ENCODE data around the gene EGFL7. TPM values are rescaled to one million over a fixed set of nuclear protein-coding genes. Genes with fewer than 3 reads are reported as not detected.

EGFL7 gene
- total RNA-seq, 2 donors from 2014 or later: 31.5 to 34.0 TPM

GRCh38 chr9:136664000-136664915, 1.5 kb downstream of the EGFL7 start:
- no peak overlapping the region for H3K27ac Mint-ChIP-seq
- no peak overlapping the region for H3K9ac ChIP-seq (ENCODE audit: extremely low read depth, low read length, poor library complexity, severe bottlenecking)

GRCh38 chr9:136665111-136665703, 2.5 kb downstream of the EGFL7 start:
- peak; percentile 85 for DNase-seq
- Mint-ChIP-seq H3K27ac (no peak overlapping the region), H3K36me3 (ENCODE audit: low read depth) (no peaks in the 10 kb centered on the region), H3K4me3 (peak overlapping the region; percentile 60), H3K27me3 (ENCODE audit: insufficient read depth) (peaks cover 6% of the 10 kb centered on the region), H3K9me3 (no peaks in the 10 kb centered on the region), H3K4me1 (no peaks in the 10 kb centered on the region)
- no peaks in the 10 kb centered on the region for H3K36me3 ChIP-seq (ENCODE audit: control insufficient read depth, insufficient read depth, low read length)
- H3K4me1 ChIP-seq (ENCODE audit: control insufficient read depth, insufficient read depth, low read length): no peaks in the 10 kb centered on the region
- no peaks in the 10 kb centered on the region for H3K9me3 ChIP-seq (ENCODE audit: control insufficient read depth, low read length)
- TF ChIP-seq CTCF (conservative IDR thresholded peaks at IDR 0.05): peak; percentile 74
- H3K4me3 ChIP-seq (ENCODE audit: low read length): no peak overlapping the region
- no peak overlapping the region for H3K9ac ChIP-seq (ENCODE audit: extremely low read depth, low read length, poor library complexity, severe bottlenecking)
- H3K27ac ChIP-seq (ENCODE audit: low read depth, low read length): no peak overlapping the region
- 21 to 24% methylated on average over 18 to 49 of the region's 49 CpGs for WGBS, 2 experiments (ENCODE audit: insufficient coverage in 1 of 2, insufficient read length in 1 of 2)
- H3K27me3 ChIP-seq (ENCODE audit: control insufficient read depth, insufficient read depth, low read length, poor library complexity, severe bottlenecking): no peaks in the 10 kb centered on the region

More at GRCh38 chr9:136664000-136664915, 1.5 kb downstream of the EGFL7 start:
- no peaks in the 10 kb centered on the region for H3K9me3 ChIP-seq (ENCODE audit: control insufficient read depth, low read length)
- H3K27me3 ChIP-seq (ENCODE audit: control insufficient read depth, insufficient read depth, low read length, poor library complexity, severe bottlenecking): no peaks in the 10 kb centered on the region
- H3K4me3 ChIP-seq (ENCODE audit: low read length): no peak overlapping the region
- Mint-ChIP-seq H3K36me3 (ENCODE audit: low read depth) (no peaks in the 10 kb centered on the region), H3K4me3 (peak overlapping the region; percentile 60), H3K4me1 (no peaks in the 10 kb centered on the region), H3K27me3 (ENCODE audit: insufficient read depth) (peaks cover 6% of the 10 kb centered on the region), H3K9me3 (no peaks in the 10 kb centered on the region)
- WGBS, 2 experiments (ENCODE audit: insufficient coverage in 1 of 2, insufficient read length in 1 of 2): 90 to 92% methylated on average over 18 to 27 of the region's 27 CpGs
- H3K27ac ChIP-seq (ENCODE audit: low read depth, low read length): no peak overlapping the region
- no peaks in the 10 kb centered on the region for H3K4me1 ChIP-seq (ENCODE audit: control insufficient read depth, insufficient read depth, low read length)
- no peak for TF ChIP-seq CTCF (conservative IDR thresholded peaks at IDR 0.05)
- no peaks in the 10 kb centered on the region for H3K36me3 ChIP-seq (ENCODE audit: control insufficient read depth, insufficient read depth, low read length)
- DNase-seq: no peak

GRCh38 chr9:136665704-136666371, 3.1 kb downstream of the EGFL7 start:
- no peaks in the 10 kb centered on the region for H3K36me3 Mint-ChIP-seq (ENCODE audit: low read depth)
- H3K27ac ChIP-seq (ENCODE audit: low read depth, low read length): no peak overlapping the region

More at GRCh38 chr9:136665704-136666371, 3.1 kb downstream of the EGFL7 start:
- DNase-seq: no peak
- WGBS, 2 experiments (ENCODE audit: insufficient coverage in 1 of 2, insufficient read length in 1 of 2): 0% methylated on average over 33 to 109 of the region's 109 CpGs
- H3K4me3 Mint-ChIP-seq: peak overlapping the region; percentile 55
- Histone ChIP-seq H3K4me1 (ENCODE audit: control insufficient read depth, insufficient read depth, low read length) (no peaks in the 10 kb centered on the region), H3K9me3 (ENCODE audit: control insufficient read depth, low read length) (no peaks in the 10 kb centered on the region), H3K27me3 (ENCODE audit: control insufficient read depth, insufficient read depth, low read length, poor library complexity, severe bottlenecking) (no peaks in the 10 kb centered on the region), H3K4me3 (ENCODE audit: low read length) (no peak overlapping the region), H3K36me3 (ENCODE audit: control insufficient read depth, insufficient read depth, low read length) (no peaks in the 10 kb centered on the region), H3K9ac (ENCODE audit: extremely low read depth, low read length, poor library complexity, severe bottlenecking) (no peak overlapping the region)
- H3K4me1 Mint-ChIP-seq: no peaks in the 10 kb centered on the region
- no peak for TF ChIP-seq CTCF (conservative IDR thresholded peaks at IDR 0.05)
- H3K27ac Mint-ChIP-seq: no peak overlapping the region
- no peaks in the 10 kb centered on the region for H3K9me3 Mint-ChIP-seq
- peaks cover 6% of the 10 kb centered on the region for H3K27me3 Mint-ChIP-seq (ENCODE audit: insufficient read depth)
